ENCODE results near the gene PCGF1. TPM values are rescaled to one million over a fixed set of nuclear protein-coding genes. Genes with fewer than 3 reads are reported as not detected.

PCGF1 gene
- total RNA-seq, 1 donor from 2014 or later = 14.4 TPM

GRCh38 chr2:74515981-74516633, 8.6 kb upstream of the PCGF1 start:
- no peak for DNase-seq (ENCODE audit: extremely low read depth, low read depth, low spot score)

GRCh38 chr2:74515271-74515980, 7.9 kb upstream of the PCGF1 start:
- no peak for DNase-seq (ENCODE audit: extremely low read depth, low read depth, low spot score)

- no peak for DNase-seq (ENCODE audit: extremely low read depth, low read depth, low spot score)
Observed at GRCh38 chr2:74514368-74515270, 7.1 kb upstream of the PCGF1 start, which contains the start of gene TLX2. Gene TLX2, plus strand, starts transcription at chr2:74514450. Its CDS starts 357 bp downstream, at chr2:74514807.

GRCh38 chr2:74513605-74514367, 6.3 kb upstream of the PCGF1 start:
- DNase-seq (ENCODE audit: extremely low read depth, low read depth, low spot score) = no peak

GRCh38 chr2:74512744-74513604, 5.5 kb upstream of the PCGF1 start:
- DNase-seq (ENCODE audit: extremely low read depth, low read depth, low spot score) = no peak

GRCh38 chr2:74511104-74511989, 3.9 kb upstream of the PCGF1 start:
- DNase-seq (ENCODE audit: extremely low read depth, low read depth, low spot score) = no peak

- DNase-seq (ENCODE audit: extremely low read depth, low read depth, low spot score) = no peak
Observed at GRCh38 chr2:74510272-74510671, 2.8 kb upstream of the PCGF1 start.

- DNase-seq (ENCODE audit: extremely low read depth, low read depth, low spot score) = no peak
Observed at GRCh38 chr2:74507926-74508520, 528 bp upstream of the PCGF1 start.

- no peak for DNase-seq (ENCODE audit: extremely low read depth, low read depth, low spot score)
Observed at GRCh38 chr2:74505448-74506246, 1.8 kb downstream of the PCGF1 start.

DNA sequence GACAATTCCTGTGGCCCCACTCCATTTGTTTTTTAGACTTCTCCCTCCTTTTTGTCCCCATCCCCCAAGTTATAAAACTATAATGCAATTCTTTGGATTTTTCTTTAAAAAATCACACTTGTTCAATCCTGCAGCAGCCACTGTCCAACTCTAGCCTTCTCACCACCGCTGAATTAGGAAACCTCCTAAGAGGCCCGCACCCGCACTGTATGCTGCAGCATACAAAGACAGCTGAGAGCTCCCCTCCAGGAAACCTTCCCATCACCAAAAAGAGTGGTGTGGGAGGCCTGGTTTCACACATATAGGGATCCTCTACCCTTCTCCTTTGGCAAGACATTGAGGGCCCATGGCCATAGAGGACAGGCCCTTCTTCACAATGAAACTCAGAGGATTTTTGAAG, 2.9 kb downstream of the PCGF1 start:
- no peak for DNase-seq (ENCODE audit: extremely low read depth, low read depth, low spot score)

- DNase-seq (ENCODE audit: extremely low read depth, low read depth, low spot score) = no peak
Observed at GRCh38 chr2:74503506-74504475, 3.7 kb downstream of the PCGF1 start.

- DNase-seq (ENCODE audit: extremely low read depth, low read depth, low spot score) = no peak
Observed at GRCh38 chr2:74502720-74503505, 4.6 kb downstream of the PCGF1 start.

- DNase-seq (ENCODE audit: extremely low read depth, low read depth, low spot score) = no peak
Observed at GRCh38 chr2:74502147-74502719, 5.3 kb downstream of the PCGF1 start.

- no peak for DNase-seq (ENCODE audit: extremely low read depth, low read depth, low spot score)
Observed at GRCh38 chr2:74501335-74502071, 6.0 kb downstream of the PCGF1 start.

- DNase-seq (ENCODE audit: extremely low read depth, low read depth, low spot score) = no peak
Observed at GRCh38 chr2:74500578-74500946, 6.9 kb downstream of the PCGF1 start.
